Vagina (tissue), 2 donors: Measurements from ENCODE around the gene MYRF. TPM values are rescaled to one million over a fixed set of nuclear protein-coding genes. Genes with fewer than 3 reads are reported as not detected.

Experiments used
- DNase-seq, 2 donors: peaks; one replicate each; pipeline ENCODE4 v3.0.0-alpha.2; 2017; ENCODE audit errors: extremely low spot score in 2 of 2
- H3K27ac ChIP-seq: fragments of 200-600 bp; sonication (generic); one replicate; pipeline ENCODE4 v1.5.1; 2019
- H3K27me3 ChIP-seq: fragments of 200-600 bp; sonication (generic); one replicate; pipeline ENCODE4 v1.5.1; 2019
- H3K36me3 ChIP-seq, 2 donors: fragments of 200-600 bp; sonication (generic); one replicate each; pipeline ENCODE4 v1.5.1; 2017 to 2019
- H3K4me1 ChIP-seq: fragments of 200-600 bp; sonication (generic); one replicate; pipeline ENCODE4 v1.5.1; 2019
- H3K4me3 ChIP-seq, 2 donors: fragments of 200-600 bp; sonication (generic); 1 replicate in 1 of 2; 2 replicates in 1 of 2; pipeline ENCODE4 v1.5.1; 2016 to 2019
- H3K9me3 ChIP-seq: fragments of 200-600 bp; sonication (generic); one replicate; pipeline ENCODE4 v1.5.1; 2019
- CTCF ChIP-seq, 3 experiments: fragments of 450-650 bp in 2 of 3; fragments of 200-600 bp in 1 of 3; sonication (generic) in 1 of 3; IDR thresholded peaks; one replicate each; pipeline ENCODE4 v1.5.1; 2017 to 2019; ENCODE audit warnings: antibody characterized with exemption in 3 of 3, mild to moderate bottlenecking in 2 of 3, moderate library complexity in 2 of 3
- POLR2A ChIP-seq, 2 donors: fragments of 450-650 bp; IDR thresholded peaks; one replicate each; pipeline ENCODE4 v1.6.1; 2017; ENCODE audit warnings: antibody characterized with exemption in 2 of 2, mild to moderate bottlenecking in 2 of 2, moderate library complexity in 2 of 2
- POLR2AphosphoS5 ChIP-seq, 2 donors: sonication (generic); formaldehyde crosslinking; IDR thresholded peaks; one replicate each; pipeline ENCODE4 v1.9.0; 2017; ENCODE audit warnings: antibody characterized with exemption in 2 of 2, mild to moderate bottlenecking in 2 of 2, low read depth in 1 of 2; ENCODE audit not compliant: insufficient read depth in 1 of 2
- intact Hi-C: fragments of 100-400 bp; cut with DNase I; formaldehyde crosslinking; loops from one replicate; pipeline ENCODE4 v1.15.1; 2023
- total RNA-seq: library from RNA; depleted of rRNA; stranded (reverse); fragments of >200 nt; gene quantifications from one replicate; pipeline ENCODE4 v1.2.3, GENCODE V29; 2016

MYRF gene
- total RNA-seq, 1 donor from 2014 or later = 0.25 TPM

DNA sequence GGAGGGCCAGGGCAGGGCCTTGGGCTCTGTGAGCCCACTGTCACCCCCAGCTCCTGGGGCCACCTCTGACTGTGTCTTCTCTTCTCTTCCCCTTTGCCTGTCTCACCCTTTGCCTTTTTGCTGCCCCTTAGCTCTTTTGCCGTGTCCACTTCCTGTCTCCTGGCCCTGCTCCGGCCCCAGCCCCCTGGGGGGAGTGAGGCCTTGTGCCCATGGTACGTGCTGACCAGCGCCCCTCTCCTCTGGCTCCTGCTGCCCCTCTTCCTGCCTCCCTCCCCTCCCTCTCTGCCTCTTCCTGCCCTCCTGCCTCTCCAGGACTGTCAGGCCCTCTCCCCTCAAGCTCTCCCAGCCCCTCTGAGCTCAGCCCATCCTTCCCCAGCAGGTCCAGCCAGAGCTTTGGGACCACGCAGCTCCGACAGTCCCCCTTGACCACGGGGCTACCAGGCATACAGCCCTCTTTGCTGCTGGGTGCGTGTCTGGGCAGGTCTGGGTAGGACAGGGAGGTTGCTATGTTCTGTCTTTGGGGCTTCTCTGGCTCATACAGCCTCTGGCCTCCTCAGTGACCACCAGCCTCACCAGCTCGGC lies 28.2 kb downstream of the MYRF start:
- peaks cover 10% of the 10 kb centered on the region for H3K4me1 ChIP-seq
- intact Hi-C loops = no loop called here
- no peaks in the 10 kb centered on the region for H3K9me3 ChIP-seq
- no peaks in the 10 kb centered on the region for H3K27me3 ChIP-seq
- H3K36me3 ChIP-seq = peaks cover 0 to 7% of the 10 kb centered on the region in 2 donors
- H3K4me3 ChIP-seq = no peak overlapping the region
- H3K27ac ChIP-seq = no peak overlapping the region
- TF ChIP-seq POLR2A (IDR thresholded peaks at IDR 0.05) (no peak), POLR2AphosphoS5 (IDR thresholded peaks at IDR 0.05; ENCODE audit: insufficient read depth in 1 of 2, low read depth in 1 of 2) (no peak), CTCF (IDR thresholded peaks at IDR 0.05) (no peak)
- no peak for DNase-seq

DNA sequence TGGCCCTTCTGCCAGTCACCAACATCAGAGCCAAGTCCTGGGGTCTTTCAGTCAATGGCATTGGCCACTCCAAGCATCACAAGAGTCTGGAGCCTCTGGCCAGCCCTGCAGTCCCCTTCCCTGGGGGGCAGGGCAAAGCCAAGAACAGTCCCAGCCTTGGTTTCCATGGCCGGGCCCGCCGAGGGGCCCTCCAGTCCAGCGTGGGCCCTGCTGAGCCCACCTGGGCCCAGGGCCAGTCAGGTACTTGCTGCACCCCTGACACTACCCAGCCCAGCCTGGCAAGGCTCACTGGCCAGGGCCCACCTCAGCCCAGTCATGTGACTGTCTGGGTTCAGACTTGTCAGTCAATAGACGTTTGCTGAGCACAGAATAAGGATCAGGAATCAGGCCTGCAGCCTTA lies 29.1 kb downstream of the MYRF start:
- H3K9me3 ChIP-seq = no peaks in the 10 kb centered on the region
- H3K4me3 ChIP-seq = no peak overlapping the region
- intact Hi-C loops = no loop called here
- H3K27ac ChIP-seq = no peak overlapping the region
- H3K4me1 ChIP-seq = peaks cover 10% of the 10 kb centered on the region
- no peak for TF ChIP-seq CTCF (IDR thresholded peaks at IDR 0.05)
- no peaks in the 10 kb centered on the region for H3K27me3 ChIP-seq
- no peak for DNase-seq
- H3K36me3 ChIP-seq = peaks cover 0 to 15% of the 10 kb centered on the region in 2 donors

DNA sequence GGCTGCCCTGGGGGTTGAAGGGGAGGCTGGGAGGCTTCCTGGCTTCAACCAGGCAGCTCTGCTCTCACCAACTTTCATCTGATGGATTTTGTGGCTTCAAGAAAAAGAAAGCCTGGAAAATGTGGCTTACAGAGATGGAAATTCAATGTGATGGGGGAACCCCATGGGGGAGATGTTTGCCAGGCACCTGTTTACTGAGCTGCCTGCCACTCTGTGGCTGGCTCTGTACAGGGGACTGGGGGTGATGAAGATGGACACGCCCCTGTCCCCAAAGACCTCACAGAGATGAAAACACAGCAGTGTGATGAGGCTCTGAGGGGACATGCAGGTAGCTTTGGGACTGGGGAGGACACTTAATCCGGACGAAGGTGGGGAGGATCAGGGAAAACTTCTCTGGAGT lies 29.9 kb downstream of the MYRF start:
- TF ChIP-seq POLR2AphosphoS5 (IDR thresholded peaks at IDR 0.05; ENCODE audit: insufficient read depth in 1 of 2, low read depth in 1 of 2) (no peak), CTCF (IDR thresholded peaks at IDR 0.05) (no peak), POLR2A (IDR thresholded peaks at IDR 0.05) (no peak)
- no peaks in the 10 kb centered on the region for H3K27me3 ChIP-seq
- DNase-seq = no peak
- H3K4me3 ChIP-seq = no peak overlapping the region
- H3K4me1 ChIP-seq = peaks cover 6% of the 10 kb centered on the region
- H3K27ac ChIP-seq = no peak overlapping the region
- peaks cover 0 to 22% of the 10 kb centered on the region in 2 donors for H3K36me3 ChIP-seq
- H3K9me3 ChIP-seq = no peaks in the 10 kb centered on the region
- intact Hi-C loops = no loop called here

DNA sequence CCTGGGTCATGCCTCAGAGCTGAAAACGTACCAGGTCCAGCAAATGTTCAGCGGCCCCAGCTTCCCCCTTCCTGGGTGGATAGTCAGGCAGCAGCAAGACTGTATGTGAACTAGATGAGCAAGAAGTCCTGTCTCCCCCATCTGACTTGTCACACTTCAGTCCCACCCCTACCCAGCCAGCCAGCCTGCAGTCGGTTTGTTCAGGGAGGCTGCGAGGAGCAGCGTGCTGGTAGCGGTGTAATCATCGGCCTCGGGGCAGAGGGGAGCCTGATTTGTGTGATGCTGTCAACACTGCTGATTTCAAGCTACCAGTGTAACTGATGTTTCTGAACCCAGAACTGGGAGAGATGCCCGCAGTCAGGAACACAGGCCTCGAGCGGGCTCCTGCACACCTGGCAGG lies 30.4 kb downstream of the MYRF start:
- intact Hi-C loops = no loop called here
- no peaks in the 10 kb centered on the region for H3K27me3 ChIP-seq
- H3K4me1 ChIP-seq = peaks cover under 1% of the 10 kb centered on the region
- H3K9me3 ChIP-seq = no peaks in the 10 kb centered on the region
- no peak overlapping the region for H3K4me3 ChIP-seq
- no peak for DNase-seq
- H3K36me3 ChIP-seq = peaks cover 0 to 28% of the 10 kb centered on the region in 2 donors
- no peak for TF ChIP-seq POLR2AphosphoS5 (IDR thresholded peaks at IDR 0.05; ENCODE audit: insufficient read depth in 1 of 2, low read depth in 1 of 2)
- no peak for TF ChIP-seq POLR2A (IDR thresholded peaks at IDR 0.05)
- TF ChIP-seq CTCF (IDR thresholded peaks at IDR 0.05) = no peak
- H3K27ac ChIP-seq = no peak overlapping the region

DNA sequence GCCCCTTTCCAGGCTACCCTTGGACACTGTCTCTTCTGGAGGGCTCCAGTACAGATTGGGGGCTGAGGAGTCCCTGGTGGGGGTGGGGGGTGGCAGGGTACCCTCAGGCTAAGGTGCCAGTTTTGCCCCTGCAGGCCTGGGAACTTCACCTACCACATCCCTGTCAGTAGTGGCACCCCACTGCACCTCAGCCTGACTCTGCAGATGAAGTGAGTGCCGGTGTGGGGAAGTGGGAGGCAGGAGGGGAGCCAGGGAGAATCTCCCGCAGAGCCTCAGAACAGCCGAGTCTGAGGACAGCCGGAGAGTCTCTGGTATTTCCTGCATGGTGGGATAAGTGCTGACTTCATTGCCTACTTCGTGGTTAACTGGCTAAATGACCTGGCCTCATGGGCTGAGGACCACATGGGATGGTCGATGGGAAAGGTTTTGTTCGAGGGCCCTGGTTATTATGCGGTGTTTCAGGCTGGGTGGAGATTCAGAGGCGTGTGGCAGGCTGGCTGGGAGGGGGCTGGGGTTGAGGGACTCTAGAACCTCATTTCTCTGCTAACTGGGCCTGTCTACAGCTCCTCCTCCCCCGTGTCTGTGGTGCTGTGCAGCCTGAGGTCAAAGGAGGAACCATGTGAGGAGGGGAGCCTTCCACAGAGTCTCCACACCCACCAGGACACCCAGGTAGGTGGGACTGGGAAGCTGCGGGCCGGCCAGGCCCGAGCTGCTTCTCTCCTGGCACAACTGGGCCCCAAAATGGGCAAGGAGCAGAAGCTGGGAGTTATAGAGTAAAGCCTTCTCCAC lies 31.5 kb downstream of the MYRF start:
- Histone ChIP-seq H3K9me3 (no peaks in the 10 kb centered on the region), H3K4me1 (no peaks in the 10 kb centered on the region), H3K36me3 (peaks cover 0 to 38% of the 10 kb centered on the region in 2 donors), H3K27ac (no peak overlapping the region), H3K27me3 (no peaks in the 10 kb centered on the region), H3K4me3 (no peak overlapping the region)
- DNase-seq = no peak
- intact Hi-C loops = no loop called here
- TF ChIP-seq CTCF (IDR thresholded peaks at IDR 0.05) = no peak
- no peak for TF ChIP-seq POLR2AphosphoS5 (IDR thresholded peaks at IDR 0.05; ENCODE audit: insufficient read depth in 1 of 2, low read depth in 1 of 2)
- TF ChIP-seq POLR2A (IDR thresholded peaks at IDR 0.05) = no peak
